DOHH2 (cell line): ENCODE measurements around the gene STK38L.

Source experiments
- EZH2phosphoT487 ChIP-seq: fragments of 200-600 bp; sonication (generic); IDR thresholded peaks from 2 replicates; pipeline ENCODE4 v1.6.1; 2017; ENCODE audit warnings: borderline replicate concordance, mild to moderate bottlenecking, antibody characterized with exemption, low read length, moderate library complexity, mixed read lengths
- TF ChIP-seq, protein P1 (sequence below): fragments of 200-600 bp; sonication (generic); IDR thresholded peaks from one replicate; pipeline ENCODE4 v1.5.1; 2014; ENCODE audit warnings: antibody characterized with exemption, mild to moderate bottlenecking, low read depth, low read length; ENCODE audit not compliant: poor library complexity, severe bottlenecking

DNA sequence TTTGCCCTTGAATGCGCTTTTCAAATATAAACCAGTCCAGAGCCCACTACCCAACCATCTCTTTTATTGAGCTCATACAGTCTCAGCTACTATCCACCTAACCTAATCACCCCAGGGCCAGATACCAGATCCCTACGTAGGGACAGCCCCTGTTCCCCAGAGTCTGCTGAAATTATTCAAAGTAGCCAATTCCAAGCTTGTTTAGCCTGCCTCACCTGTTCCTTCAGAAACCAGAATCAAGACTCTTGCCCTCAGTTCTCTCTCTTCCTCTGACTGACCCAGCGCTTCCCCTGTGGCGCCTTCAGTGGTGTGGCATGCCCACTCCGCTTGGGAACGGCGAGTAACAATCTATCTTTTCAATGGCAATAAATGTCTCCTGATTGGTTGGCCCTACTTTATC is 107.4 kb downstream of the STK38L start:
- TF ChIP-seq, protein P1, sequence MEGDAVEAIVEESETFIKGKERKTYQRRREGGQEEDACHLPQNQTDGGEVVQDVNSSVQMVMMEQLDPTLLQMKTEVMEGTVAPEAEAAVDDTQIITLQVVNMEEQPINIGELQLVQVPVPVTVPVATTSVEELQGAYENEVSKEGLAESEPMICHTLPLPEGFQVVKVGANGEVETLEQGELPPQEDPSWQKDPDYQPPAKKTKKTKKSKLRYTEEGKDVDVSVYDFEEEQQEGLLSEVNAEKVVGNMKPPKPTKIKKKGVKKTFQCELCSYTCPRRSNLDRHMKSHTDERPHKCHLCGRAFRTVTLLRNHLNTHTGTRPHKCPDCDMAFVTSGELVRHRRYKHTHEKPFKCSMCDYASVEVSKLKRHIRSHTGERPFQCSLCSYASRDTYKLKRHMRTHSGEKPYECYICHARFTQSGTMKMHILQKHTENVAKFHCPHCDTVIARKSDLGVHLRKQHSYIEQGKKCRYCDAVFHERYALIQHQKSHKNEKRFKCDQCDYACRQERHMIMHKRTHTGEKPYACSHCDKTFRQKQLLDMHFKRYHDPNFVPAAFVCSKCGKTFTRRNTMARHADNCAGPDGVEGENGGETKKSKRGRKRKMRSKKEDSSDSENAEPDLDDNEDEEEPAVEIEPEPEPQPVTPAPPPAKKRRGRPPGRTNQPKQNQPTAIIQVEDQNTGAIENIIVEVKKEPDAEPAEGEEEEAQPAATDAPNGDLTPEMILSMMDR: no peak
- TF ChIP-seq EZH2phosphoT487: no peak
